Liver (tissue), 9 donors: ENCODE data around the gene RICTOR. TPM values are rescaled to one million over a fixed set of nuclear protein-coding genes. Genes with fewer than 3 reads are reported as not detected.

Experiments
- DNase-seq: peaks from one replicate; pipeline ENCODE4 v3.0.0-alpha.2; 2017; ENCODE audit warnings: low spot score
- H3K27ac ChIP-seq, 2 donors: one replicate each; pipeline ENCODE4 v1.7.0; 2013; ENCODE audit warnings: inconsistent platforms in 2 of 2, low read length in 2 of 2, control low read depth in 1 of 2, low read depth in 1 of 2, mild to moderate bottlenecking in 1 of 2
- H3K27me3 ChIP-seq, 4 donors: one replicate each; pipeline versions ENCODE4 v1.6.1 to v1.7.0; 2013; ENCODE audit warnings: low read length in 3 of 4, inconsistent platforms in 1 of 4, mild to moderate bottlenecking in 1 of 4, moderate library complexity in 1 of 4; ENCODE audit not compliant: control insufficient read depth in 4 of 4, insufficient read depth in 4 of 4
- H3K36me3 ChIP-seq, 4 donors: one replicate each; pipeline versions ENCODE4 v1.6.1 to v1.7.0; 2013; ENCODE audit warnings: low read length in 3 of 4, mild to moderate bottlenecking in 3 of 4, low read depth in 1 of 4, moderate library complexity in 1 of 4; ENCODE audit not compliant: control insufficient read depth in 4 of 4, insufficient read depth in 3 of 4
- H3K4me1 ChIP-seq, 4 donors: one replicate each; pipeline versions ENCODE4 v1.6.1 to v1.7.0; 2013; ENCODE audit warnings: low read length in 3 of 4, mild to moderate bottlenecking in 3 of 4, moderate library complexity in 1 of 4; ENCODE audit not compliant: control insufficient read depth in 4 of 4, insufficient read depth in 4 of 4
- H3K4me3 ChIP-seq, 3 donors: one replicate each; pipeline versions ENCODE4 v1.6.1 to v1.7.0; 2013; ENCODE audit warnings: low read length in 3 of 3, control low read depth in 1 of 3, low read depth in 1 of 3, mild to moderate bottlenecking in 1 of 3
- H3K9ac ChIP-seq, 2 donors: one replicate each; pipeline ENCODE4 v1.7.0; 2013; ENCODE audit warnings: low read length in 2 of 2, mild to moderate bottlenecking in 2 of 2, moderate library complexity in 2 of 2, control low read depth in 1 of 2, low read depth in 1 of 2
- H3K9me3 ChIP-seq, 4 donors: one replicate each; pipeline versions ENCODE4 v1.6.1 to v1.7.0; 2013; ENCODE audit warnings: low read length in 3 of 4; ENCODE audit not compliant: control insufficient read depth in 4 of 4
- CTCF ChIP-seq: fragments of 150-350 bp; IDR thresholded peaks from 2 replicates; pipeline ENCODE4 v1.5.1; 2017; ENCODE audit warnings: improper control_type of control experiment, low read depth, low read length; ENCODE audit not compliant: missing input control
- EGR1 ChIP-seq, 2 donors: IDR thresholded peaks; 2 replicates each; pipeline ENCODE4 v1.6.1; 2016 to 2018; ENCODE audit warnings: antibody characterized with exemption in 2 of 2, low read depth in 2 of 2
- FOXA1 ChIP-seq: IDR thresholded peaks from 2 replicates; pipeline ENCODE4 v1.6.1; 2016; ENCODE audit warnings: antibody characterized with exemption
- FOXA2 ChIP-seq: IDR thresholded peaks from 2 replicates; pipeline ENCODE4 v1.6.1; 2016; ENCODE audit warnings: antibody characterized with exemption
- GABPA ChIP-seq, 2 donors: IDR thresholded peaks in 1 of 2; conservative IDR thresholded peaks in 1 of 2; 2 replicates each; pipeline ENCODE4 v1.6.1; 2016; ENCODE audit warnings: antibody characterized with exemption in 2 of 2, mild to moderate bottlenecking in 1 of 2, moderate library complexity in 1 of 2
- HNF4A ChIP-seq, 2 donors: conservative IDR thresholded peaks; 2 replicates each; pipeline ENCODE4 v1.6.1; 2016; ENCODE audit warnings: antibody characterized with exemption in 2 of 2, mild to moderate bottlenecking in 2 of 2
- HNF4G ChIP-seq: IDR thresholded peaks from 2 replicates; pipeline ENCODE4 v1.6.1; 2016; ENCODE audit warnings: antibody characterized with exemption
- JUND ChIP-seq, 2 donors: IDR thresholded peaks; 2 replicates each; pipeline ENCODE4 v1.6.1; 2016; ENCODE audit warnings: antibody characterized with exemption in 2 of 2
- MAX ChIP-seq: IDR thresholded peaks from 2 replicates; pipeline ENCODE4 v1.6.1; 2016; ENCODE audit warnings: antibody characterized with exemption
- NR2F2 ChIP-seq: IDR thresholded peaks from 2 replicates; pipeline ENCODE4 v1.6.1; 2016; ENCODE audit warnings: antibody characterized with exemption
- RAD21 ChIP-seq, 2 donors: IDR thresholded peaks; 2 replicates each; pipeline ENCODE4 v1.6.1; 2016; ENCODE audit warnings: antibody characterized with exemption in 2 of 2, mild to moderate bottlenecking in 2 of 2
- REST ChIP-seq: IDR thresholded peaks from 2 replicates; pipeline ENCODE4 v1.6.1; 2016; ENCODE audit warnings: antibody characterized with exemption, mild to moderate bottlenecking
- SP1 ChIP-seq: IDR thresholded peaks from 2 replicates; pipeline ENCODE4 v1.6.1; 2018; ENCODE audit warnings: antibody characterized with exemption, mild to moderate bottlenecking
- YY1 ChIP-seq: IDR thresholded peaks from 2 replicates; pipeline ENCODE4 v1.6.1; 2016; ENCODE audit warnings: antibody characterized with exemption, mild to moderate bottlenecking
- WGBS: extraction: QIAGEN DNeasy Blood & Tissue Kit; methylation state at CpG from one replicate; pipeline ENCODE4 v1.1.7; 2013; 5-methylcytosine and 5-hydroxymethylcytosine counted together
- polyA plus RNA-seq, 2 donors: library from polyadenylated mRNA; stranded (reverse) in 1 of 2; unstranded in 1 of 2; fragments of 200-250 nt in 1 of 2; fragments of >200 nt in 1 of 2; fragmentation: Nextera tagmentation in 1 of 2; extraction: Ambion mirVana in 1 of 2; gene quantifications; one replicate each; pipeline versions ENCODE4 v1.2.1 to v1.2.3, GENCODE V29; 2013 to 2015
- total RNA-seq, 2 donors: library from RNA; depleted of rRNA; stranded (reverse); fragments of >200 nt; gene quantifications; one replicate each; pipeline ENCODE4 v1.2.3, GENCODE V29; 2014
- donor health status: healthy.
- donor health status: healthy.
- donor health status: healthy.
- donor health status: healthy.
- donor health status: healthy.

Gene RICTOR
- total and polyA plus RNA-seq, 4 donors = 2.1 to 24.0 (median 15.0) TPM

GRCh38 chr5:38932854-38933408, 141.3 kb downstream of the RICTOR start:
- peaks cover 0 to 3% (median 1%) of the 10 kb centered on the region in 4 donors for H3K4me1 ChIP-seq
- WGBS = 92% methylated on average over 4 of the region's 4 CpGs
- H3K9me3 ChIP-seq = no peaks in the 10 kb centered on the region
- no peak overlapping the region for H3K4me3 ChIP-seq
- DNase-seq = no peak
- peaks cover 7 to 18% (median 13%) of the 10 kb centered on the region in 4 donors for H3K36me3 ChIP-seq
- TF ChIP-seq MAX = no peak
- TF ChIP-seq REST = no peak
- TF ChIP-seq HNF4G = no peak
- TF ChIP-seq JUND (IDR thresholded peaks at IDR 0.05) = no peak
- TF ChIP-seq GABPA (IDR thresholded peaks at IDR 0.05 in 1 of 2, conservative IDR thresholded peaks at IDR 0.05 in 1 of 2) = no peak
- no peak for TF ChIP-seq YY1
- H3K9ac ChIP-seq = no peak overlapping the region
- no peaks in the 10 kb centered on the region for H3K27me3 ChIP-seq
- H3K27ac ChIP-seq = no peak overlapping the region

GRCh38 chr5:38931731-38932130, 142.5 kb downstream of the RICTOR start:
- 94% methylated on average over 4 of the region's 4 CpGs for WGBS
- TF ChIP-seq GABPA (IDR thresholded peaks at IDR 0.05 in 1 of 2, conservative IDR thresholded peaks at IDR 0.05 in 1 of 2) (no peak), FOXA2 (no peak), NR2F2 (no peak), RAD21 (IDR thresholded peaks at IDR 0.05) (no peak), HNF4A (conservative IDR thresholded peaks at IDR 0.05) (no peak), YY1 (no peak), CTCF (no peak), EGR1 (IDR thresholded peaks at IDR 0.05; ENCODE audit: low read depth in 2 of 2) (no peak)
- Histone ChIP-seq H3K4me1 (peaks cover 0 to 6% (median 4%) of the 10 kb centered on the region in 4 donors), H3K36me3 (peaks cover 4 to 18% (median 13%) of the 10 kb centered on the region in 4 donors), H3K9me3 (no peaks in the 10 kb centered on the region), H3K4me3 (no peak overlapping the region), H3K9ac (no peak overlapping the region), H3K27ac (no peak overlapping the region), H3K27me3 (no peaks in the 10 kb centered on the region)
- DNase-seq = no peak

GRCh38 chr5:38929838-38930237, 144.4 kb downstream of the RICTOR start:
- Histone ChIP-seq H3K4me1 (peaks cover 0 to 6% (median 4%) of the 10 kb centered on the region in 4 donors), H3K27ac (no peak overlapping the region), H3K36me3 (peaks cover 2 to 16% (median 9%) of the 10 kb centered on the region in 4 donors), H3K9ac (no peak overlapping the region), H3K9me3 (no peaks in the 10 kb centered on the region), H3K4me3 (no peak overlapping the region), H3K27me3 (no peaks in the 10 kb centered on the region)
- DNase-seq = no peak
- 75% methylated on average over 2 of the region's 2 CpGs for WGBS
- TF ChIP-seq NR2F2 = no peak
- no peak for TF ChIP-seq FOXA1
- TF ChIP-seq EGR1 (IDR thresholded peaks at IDR 0.05; ENCODE audit: low read depth in 2 of 2) = no peak
- TF ChIP-seq RAD21 (IDR thresholded peaks at IDR 0.05) = no peak
- no peak for TF ChIP-seq SP1
